ENCODE results near the gene STARD8. TPM values are rescaled to one million over a fixed set of nuclear protein-coding genes. Genes with fewer than 3 reads are reported as not detected.
"Not testable (repeated sequence)": the region's sequence is repeated elsewhere in the genome, so short reads cannot be mapped to it uniquely, and the experiment has no call there.

STARD8 gene, protein sequence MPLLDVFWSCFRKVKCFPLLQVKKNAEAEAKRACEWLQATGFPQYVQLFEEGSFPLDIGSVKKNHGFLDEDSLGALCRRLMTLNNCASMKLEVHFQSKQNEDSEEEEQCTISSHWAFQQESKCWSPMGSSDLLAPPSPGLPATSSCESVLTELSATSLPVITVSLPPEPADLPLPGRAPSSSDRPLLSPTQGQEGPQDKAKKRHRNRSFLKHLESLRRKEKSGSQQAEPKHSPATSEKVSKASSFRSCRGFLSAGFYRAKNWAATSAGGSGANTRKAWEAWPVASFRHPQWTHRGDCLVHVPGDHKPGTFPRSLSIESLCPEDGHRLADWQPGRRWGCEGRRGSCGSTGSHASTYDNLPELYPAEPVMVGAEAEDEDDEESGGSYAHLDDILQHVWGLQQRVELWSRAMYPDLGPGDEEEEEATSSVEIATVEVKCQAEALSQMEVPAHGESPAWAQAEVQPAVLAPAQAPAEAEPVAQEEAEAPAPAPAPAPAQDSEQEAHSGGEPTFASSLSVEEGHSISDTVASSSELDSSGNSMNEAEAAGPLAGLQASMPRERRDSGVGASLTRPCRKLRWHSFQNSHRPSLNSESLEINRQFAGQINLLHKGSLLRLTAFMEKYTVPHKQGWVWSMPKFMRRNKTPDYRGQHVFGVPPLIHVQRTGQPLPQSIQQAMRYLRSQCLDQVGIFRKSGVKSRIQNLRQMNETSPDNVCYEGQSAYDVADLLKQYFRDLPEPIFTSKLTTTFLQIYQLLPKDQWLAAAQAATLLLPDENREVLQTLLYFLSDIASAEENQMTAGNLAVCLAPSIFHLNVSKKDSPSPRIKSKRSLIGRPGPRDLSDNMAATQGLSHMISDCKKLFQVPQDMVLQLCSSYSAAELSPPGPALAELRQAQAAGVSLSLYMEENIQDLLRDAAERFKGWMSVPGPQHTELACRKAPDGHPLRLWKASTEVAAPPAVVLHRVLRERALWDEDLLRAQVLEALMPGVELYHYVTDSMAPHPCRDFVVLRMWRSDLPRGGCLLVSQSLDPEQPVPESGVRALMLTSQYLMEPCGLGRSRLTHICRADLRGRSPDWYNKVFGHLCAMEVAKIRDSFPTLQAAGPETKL
- total RNA-seq (10 to 100 TPM; 16.5 to 35.2 (median 26.8) TPM), polyA plus RNA-seq (1 to 10 TPM; 1.9 to 5.6 (median 2.1) TPM)
- long read RNA-seq, donor 1, result 0 reads
- long read RNA-seq, donor 2, result 0 reads

DNA sequence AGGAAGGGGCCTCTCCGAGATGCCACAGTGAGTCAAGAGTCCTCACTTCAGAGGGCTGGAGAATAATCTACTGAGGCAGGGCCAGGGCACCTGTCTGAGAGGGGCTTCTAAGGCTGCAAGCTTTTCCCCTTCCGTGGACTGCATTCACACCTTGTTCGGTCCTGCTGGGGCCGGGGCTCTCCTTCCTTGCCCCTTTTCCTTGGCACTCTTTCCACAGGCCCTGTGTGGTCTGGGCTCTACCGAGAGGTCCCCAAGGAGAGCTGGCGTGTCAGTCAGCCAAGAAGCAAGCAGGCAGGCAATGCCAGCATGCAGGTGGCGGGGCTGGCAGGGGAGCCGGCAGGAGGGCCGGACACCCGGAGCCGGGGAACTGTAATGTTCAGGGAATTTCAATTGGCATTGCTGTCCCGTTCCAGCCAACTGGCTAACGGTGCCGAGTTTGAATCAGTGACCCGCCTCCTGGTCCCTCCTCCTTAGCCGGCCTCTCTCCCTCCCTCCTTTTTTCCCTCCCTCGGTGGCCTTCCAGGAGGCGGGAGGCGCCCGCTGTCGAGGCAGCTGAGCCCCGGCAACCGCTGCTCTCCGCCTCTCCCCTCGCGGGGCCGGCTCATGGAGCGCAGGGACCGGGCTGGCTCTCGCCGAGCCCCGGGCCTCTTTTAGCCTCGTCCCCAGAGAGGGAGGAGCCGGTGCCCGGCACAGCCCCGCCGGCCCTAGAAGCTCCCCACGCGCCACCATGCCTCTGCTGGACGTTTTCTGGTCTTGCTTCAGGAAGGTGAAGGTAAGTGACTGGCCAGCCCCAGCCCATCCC is at the start of gene STARD8:
Gene STARD8, plus strand, starts transcription at position 511 of the 802 bp plus-strand sequence. Its CDS starts 217 bp downstream, at position 728.
- peak within 1 kb of the TSS in 2 of 8 donors; percentile 21 to 44 for H3K4me3 ChIP-seq
- WGBS, 5 donors, result 16 to 43% (median 28%) methylated on average over 22 to 40 of the region's 40 CpGs
- H3K36me3 ChIP-seq, result no peaks in the 10 kb centered on the region
- no peak for DNase-seq
- H3K9me3 ChIP-seq, result no peaks in the 10 kb centered on the region
- no peak within 1 kb of the TSS for H3K27ac ChIP-seq
- peaks cover 0 to 29% (median 5%) of the 10 kb centered on the region in 7 donors for H3K27me3 ChIP-seq (replicated peaks in 1 of 7)
- intact Hi-C loops (cut with DNase I; ENCODE audit: low total_unique reads), result no loop called here
- TF ChIP-seq POLR2AphosphoS5 (IDR thresholded peaks at IDR 0.05) (peak in 1 of 3 donors; percentile 48), POLR2A (IDR thresholded peaks at IDR 0.05) (no peak)
- TF ChIP-seq, protein P1, sequence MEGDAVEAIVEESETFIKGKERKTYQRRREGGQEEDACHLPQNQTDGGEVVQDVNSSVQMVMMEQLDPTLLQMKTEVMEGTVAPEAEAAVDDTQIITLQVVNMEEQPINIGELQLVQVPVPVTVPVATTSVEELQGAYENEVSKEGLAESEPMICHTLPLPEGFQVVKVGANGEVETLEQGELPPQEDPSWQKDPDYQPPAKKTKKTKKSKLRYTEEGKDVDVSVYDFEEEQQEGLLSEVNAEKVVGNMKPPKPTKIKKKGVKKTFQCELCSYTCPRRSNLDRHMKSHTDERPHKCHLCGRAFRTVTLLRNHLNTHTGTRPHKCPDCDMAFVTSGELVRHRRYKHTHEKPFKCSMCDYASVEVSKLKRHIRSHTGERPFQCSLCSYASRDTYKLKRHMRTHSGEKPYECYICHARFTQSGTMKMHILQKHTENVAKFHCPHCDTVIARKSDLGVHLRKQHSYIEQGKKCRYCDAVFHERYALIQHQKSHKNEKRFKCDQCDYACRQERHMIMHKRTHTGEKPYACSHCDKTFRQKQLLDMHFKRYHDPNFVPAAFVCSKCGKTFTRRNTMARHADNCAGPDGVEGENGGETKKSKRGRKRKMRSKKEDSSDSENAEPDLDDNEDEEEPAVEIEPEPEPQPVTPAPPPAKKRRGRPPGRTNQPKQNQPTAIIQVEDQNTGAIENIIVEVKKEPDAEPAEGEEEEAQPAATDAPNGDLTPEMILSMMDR (IDR thresholded peaks at IDR 0.05 in 8 of 11, conservative IDR thresholded peaks at IDR 0.05 in 3 of 11), result no peak
- H3K4me1 ChIP-seq, result no peaks in the 10 kb centered on the region

DNA sequence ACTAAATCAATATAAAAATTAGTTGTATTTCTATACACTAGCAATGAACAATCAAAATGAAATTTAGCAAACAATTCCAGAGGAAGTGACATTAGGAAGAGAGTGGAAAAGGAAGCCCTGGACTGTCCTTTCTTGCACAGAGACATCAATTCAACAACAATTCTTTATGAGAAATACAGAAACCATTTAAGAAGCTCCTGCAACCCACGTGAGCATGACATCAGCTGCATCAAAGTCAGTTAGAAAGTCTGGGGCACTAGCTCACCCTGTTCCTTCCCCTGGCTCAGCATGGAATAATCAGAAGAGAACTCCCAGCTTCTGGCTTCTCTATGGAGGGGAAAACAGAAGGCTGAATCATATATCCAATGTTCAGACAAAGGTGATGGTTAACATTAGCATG is 48.6 kb upstream of the STARD8 start:
- DNase-seq, result no peak
- no peaks in the 10 kb centered on the region for H3K36me3 ChIP-seq
- H3K4me3 ChIP-seq, result no peak overlapping the region
- H3K27ac ChIP-seq, result no peak overlapping the region
- H3K9me3 ChIP-seq, result peaks cover 2 to 69% (median 17%) of the 10 kb centered on the region in 8 donors
- no peak for TF ChIP-seq POLR2AphosphoS5 (IDR thresholded peaks at IDR 0.05)
- no peak for TF ChIP-seq POLR2A (IDR thresholded peaks at IDR 0.05)
- TF ChIP-seq, protein P1 (IDR thresholded peaks at IDR 0.05 in 8 of 11, conservative IDR thresholded peaks at IDR 0.05 in 3 of 11), result no peak
- no peaks in the 10 kb centered on the region for H3K4me1 ChIP-seq
- intact Hi-C loops (cut with DNase I; ENCODE audit: low total_unique reads), result no loop called here
- no peaks in the 10 kb centered on the region for H3K27me3 ChIP-seq (replicated peaks in 1 of 7)
- WGBS, 5 donors, result 21 to 42% (median 32%) methylated on average over 1 of the region's 1 CpG

DNA sequence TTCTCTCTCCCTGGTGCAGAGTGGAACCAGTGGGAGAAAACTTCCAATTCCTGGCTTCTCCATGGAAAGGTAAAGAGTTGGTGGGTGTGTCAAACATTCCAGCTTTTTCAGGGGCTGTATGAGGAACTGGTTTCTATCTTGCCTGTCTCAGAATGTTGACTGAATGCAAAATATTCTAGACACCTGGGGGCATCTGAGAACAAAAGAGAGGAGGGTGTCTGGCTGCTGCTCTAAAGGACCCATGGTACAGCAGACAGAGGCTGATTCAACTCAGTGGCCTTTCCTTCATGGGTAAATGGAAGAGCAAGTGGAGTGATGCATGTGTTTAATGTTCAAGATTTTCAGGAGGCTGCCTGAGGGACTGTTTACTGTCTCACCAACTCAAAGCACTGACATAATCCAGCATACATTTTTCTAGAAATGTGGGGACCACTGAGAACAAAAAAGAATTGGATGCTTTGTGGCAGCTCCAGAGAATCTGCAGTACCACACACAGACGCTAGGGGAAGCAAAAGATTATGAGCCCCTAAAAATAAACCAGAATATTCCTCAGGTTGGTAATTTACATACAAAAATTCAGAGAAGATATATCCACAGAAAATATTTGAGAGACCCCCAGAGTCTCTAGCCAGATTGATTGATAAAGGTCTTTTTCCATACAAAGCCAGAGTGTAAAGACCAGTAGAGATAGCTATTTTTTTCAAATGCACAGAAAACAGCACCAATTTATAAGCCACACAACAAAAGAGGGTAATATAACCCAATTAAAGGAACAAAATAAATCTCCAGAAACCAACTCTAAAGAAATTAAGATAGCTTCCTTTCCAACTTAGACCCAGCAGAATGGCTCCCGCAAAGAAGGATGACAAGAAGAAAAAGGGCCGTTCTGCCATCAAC is 48.0 kb upstream of the STARD8 start:
- no peaks in the 10 kb centered on the region for H3K27me3 ChIP-seq (replicated peaks in 1 of 7)
- no peak overlapping the region for H3K27ac ChIP-seq
- TF ChIP-seq, protein P1 (IDR thresholded peaks at IDR 0.05 in 8 of 11, conservative IDR thresholded peaks at IDR 0.05 in 3 of 11), result peak in 8 of 11 experiments; percentile 25 to 69 (median 54)
- TF ChIP-seq POLR2AphosphoS5 (IDR thresholded peaks at IDR 0.05) (no peak), POLR2A (IDR thresholded peaks at IDR 0.05) (no peak)
- H3K9me3 ChIP-seq, result peaks cover 2 to 66% (median 12%) of the 10 kb centered on the region in 8 donors
- intact Hi-C loops (cut with DNase I; ENCODE audit: low total_unique reads), result no loop called here
- DNase-seq, result no peak
- H3K4me3 ChIP-seq, result no peak overlapping the region
- WGBS, 5 donors, result 65 to 67% (median 67%) methylated on average over 3 of the region's 3 CpGs
- no peaks in the 10 kb centered on the region for H3K4me1 ChIP-seq
- H3K36me3 ChIP-seq, result no peaks in the 10 kb centered on the region

DNA sequence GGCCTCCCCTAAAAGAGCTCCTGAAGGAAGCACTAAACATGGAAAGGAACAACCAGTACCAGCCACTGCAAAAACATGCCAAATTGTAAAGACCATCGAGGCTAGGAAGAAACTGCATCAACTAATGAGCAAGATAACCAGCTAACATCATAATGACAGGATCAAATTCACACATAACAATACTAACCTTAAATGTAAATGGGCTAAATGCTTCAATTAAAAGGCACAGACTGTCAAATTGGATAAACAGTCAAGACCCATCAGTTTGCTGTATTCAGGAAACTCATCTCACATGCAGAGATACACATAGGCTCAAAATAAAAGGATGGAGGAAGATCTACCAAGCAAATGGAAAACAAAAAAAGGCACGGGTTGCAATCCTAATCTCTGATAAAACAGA is 43.2 kb upstream of the STARD8 start:
- 68 to 92% (median 74%) methylated on average over 1 to 2 of the region's 2 CpGs for WGBS, 5 donors
- H3K27ac ChIP-seq; DNase-seq; H3K4me1 ChIP-seq; H3K4me3 ChIP-seq; intact Hi-C loops (cut with DNase I; ENCODE audit: low total_unique reads); H3K27me3 ChIP-seq (replicated peaks in 1 of 7); H3K36me3 ChIP-seq: not testable (repeated sequence)
- peaks cover 0 to 69% (median 9%) of the 10 kb centered on the region in 8 donors for H3K9me3 ChIP-seq

DNA sequence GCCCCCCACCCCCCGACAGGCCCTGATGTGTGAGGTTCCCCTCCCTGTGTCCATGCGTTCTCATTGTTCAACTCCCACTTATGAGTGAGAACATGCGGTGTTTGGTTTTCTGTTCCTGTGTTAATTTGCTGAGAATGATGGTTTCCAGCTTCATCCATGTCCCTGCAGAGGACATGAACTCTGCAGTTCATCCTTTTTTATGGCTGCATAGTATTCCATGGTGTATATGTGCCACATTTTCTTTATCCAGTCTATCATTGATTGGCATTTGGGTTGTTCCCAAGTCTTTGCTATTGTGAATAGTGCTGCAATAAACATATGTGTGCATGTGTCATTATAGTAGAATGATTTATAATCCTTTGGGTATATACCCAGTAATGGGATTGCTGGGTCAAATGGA is 32.7 kb upstream of the STARD8 start:
- intact Hi-C loops (cut with DNase I; ENCODE audit: low total_unique reads); H3K4me1 ChIP-seq; H3K27me3 ChIP-seq (replicated peaks in 1 of 7); H3K27ac ChIP-seq; H3K36me3 ChIP-seq; H3K4me3 ChIP-seq; DNase-seq: not testable (repeated sequence)
- peaks cover 0 to 15% (median 0%) of the 10 kb centered on the region in 8 donors for H3K9me3 ChIP-seq
- 86 to 97% (median 92%) methylated on average over 3 of the region's 3 CpGs for whole genome bisulfite sequencing, 5 donors
